ENCODE measurements around the gene NELL2.

- TF ChIP-seq CTCF (IDR thresholded peaks at IDR 0.05) (no peak), POLR2A (IDR thresholded peaks at IDR 0.05) (no peak), POLR2AphosphoS5 (IDR thresholded peaks at IDR 0.05; ENCODE audit: insufficient read depth in 1 of 2, low read depth in 1 of 2) (no peak)
Measured at GRCh38 chr12:44876544-44877410, 662 bp upstream of the NELL2 start.

All from vagina (tissue), 2 donors.